NCI-H2029 treated with DMSO at 0.1 percent for 48 hours (cell line): ENCODE results near the gene MAGEA4.
"Not testable (repeated sequence)": the region's sequence is repeated elsewhere in the genome, so short reads cannot be mapped to it uniquely, and the experiment has no call there.

Experiments
- DNase-seq: peaks from one replicate; lab custom pipeline; 2025; lab: John Stamatoyannopoulos, UW

The MAGEA4 gene, protein sequence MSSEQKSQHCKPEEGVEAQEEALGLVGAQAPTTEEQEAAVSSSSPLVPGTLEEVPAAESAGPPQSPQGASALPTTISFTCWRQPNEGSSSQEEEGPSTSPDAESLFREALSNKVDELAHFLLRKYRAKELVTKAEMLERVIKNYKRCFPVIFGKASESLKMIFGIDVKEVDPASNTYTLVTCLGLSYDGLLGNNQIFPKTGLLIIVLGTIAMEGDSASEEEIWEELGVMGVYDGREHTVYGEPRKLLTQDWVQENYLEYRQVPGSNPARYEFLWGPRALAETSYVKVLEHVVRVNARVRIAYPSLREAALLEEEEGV

DNA sequence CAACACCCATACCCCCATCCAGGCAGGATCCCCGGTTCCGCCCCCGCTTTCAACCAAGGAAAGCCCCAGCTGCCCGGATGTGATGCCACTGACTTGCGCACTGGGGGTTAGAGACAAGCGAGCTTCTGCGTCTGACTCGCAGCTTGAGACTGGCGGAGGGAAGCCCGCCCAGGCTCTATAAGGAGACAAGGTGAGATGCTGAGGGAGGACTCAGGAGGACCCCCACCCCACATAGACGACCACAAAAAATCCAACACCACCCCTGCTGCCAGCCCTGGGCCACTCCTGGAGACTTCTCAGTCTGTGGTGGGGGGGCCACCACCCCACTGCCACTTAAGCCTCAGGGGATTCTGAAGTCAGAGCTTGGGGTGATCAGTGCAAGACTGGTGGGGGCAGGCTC, at the start of gene MAGEA4:
MAGEA4 (plus strand) TSS at position 110 of the 400 bp plus-strand sequence. CDS start 10,776 bp downstream, outside the sequence.
- no peak for DNase-seq

DNA sequence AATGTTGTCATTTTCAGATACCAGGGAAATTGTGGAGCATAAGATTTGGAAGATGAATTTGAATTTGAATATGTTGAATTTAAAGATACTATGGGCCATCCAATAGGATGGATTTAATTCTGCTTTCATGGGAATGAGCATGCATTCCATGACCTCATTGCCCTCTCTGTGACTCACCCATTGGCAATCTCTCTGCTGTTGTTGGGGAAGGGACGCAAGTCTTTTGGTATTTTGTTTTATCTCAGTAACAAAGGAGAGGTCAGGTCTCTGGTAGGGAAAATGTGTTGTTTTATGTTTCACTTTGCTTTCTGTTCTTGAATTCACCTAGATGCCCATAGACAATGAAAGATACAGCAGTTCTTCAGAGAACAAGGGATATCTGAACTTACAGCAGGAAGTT, 42.1 kb upstream of the MAGEA4 start:
- no peak for DNase-seq

DNA sequence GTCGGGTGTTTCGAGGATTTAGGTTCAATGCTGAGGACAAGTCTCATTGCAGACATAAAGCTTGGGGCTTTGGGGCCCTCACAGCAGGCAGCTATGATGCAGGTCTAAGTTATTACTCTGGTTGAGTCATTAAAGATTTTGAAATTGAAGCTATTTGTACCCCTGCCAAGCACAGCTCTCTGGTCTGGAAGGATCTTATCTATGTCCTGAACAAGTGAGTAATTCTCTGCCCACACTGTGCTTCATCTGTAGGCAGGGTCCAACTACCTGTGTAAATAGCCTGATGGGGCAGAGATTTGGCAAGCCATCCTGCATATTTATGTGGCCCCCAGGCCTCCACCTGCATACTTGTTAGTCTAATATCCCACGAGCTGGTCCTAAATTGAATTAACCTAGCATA, 41.4 kb upstream of the MAGEA4 start:
- no peak for DNase-seq

DNA sequence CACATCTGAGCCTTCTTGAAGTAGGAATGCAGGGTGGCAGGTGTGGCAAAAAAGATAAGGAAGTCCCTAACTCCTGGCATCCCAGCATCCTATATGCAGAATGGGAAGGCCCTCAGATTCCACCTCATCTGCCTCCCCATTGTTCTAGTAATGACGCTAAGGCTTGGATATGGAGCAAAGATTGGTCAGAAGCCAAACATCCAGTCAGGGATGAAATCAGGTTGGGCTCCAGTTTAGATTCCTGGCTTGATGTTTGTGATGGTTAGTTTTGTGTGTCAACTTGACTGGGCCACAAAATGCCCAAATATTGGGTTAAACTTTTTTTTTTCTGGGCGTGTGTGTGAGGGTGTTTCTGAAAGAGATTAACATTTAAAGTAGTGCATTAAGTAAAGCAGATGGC, 39.6 kb upstream of the MAGEA4 start:
- DNase-seq, result no peak

DNA sequence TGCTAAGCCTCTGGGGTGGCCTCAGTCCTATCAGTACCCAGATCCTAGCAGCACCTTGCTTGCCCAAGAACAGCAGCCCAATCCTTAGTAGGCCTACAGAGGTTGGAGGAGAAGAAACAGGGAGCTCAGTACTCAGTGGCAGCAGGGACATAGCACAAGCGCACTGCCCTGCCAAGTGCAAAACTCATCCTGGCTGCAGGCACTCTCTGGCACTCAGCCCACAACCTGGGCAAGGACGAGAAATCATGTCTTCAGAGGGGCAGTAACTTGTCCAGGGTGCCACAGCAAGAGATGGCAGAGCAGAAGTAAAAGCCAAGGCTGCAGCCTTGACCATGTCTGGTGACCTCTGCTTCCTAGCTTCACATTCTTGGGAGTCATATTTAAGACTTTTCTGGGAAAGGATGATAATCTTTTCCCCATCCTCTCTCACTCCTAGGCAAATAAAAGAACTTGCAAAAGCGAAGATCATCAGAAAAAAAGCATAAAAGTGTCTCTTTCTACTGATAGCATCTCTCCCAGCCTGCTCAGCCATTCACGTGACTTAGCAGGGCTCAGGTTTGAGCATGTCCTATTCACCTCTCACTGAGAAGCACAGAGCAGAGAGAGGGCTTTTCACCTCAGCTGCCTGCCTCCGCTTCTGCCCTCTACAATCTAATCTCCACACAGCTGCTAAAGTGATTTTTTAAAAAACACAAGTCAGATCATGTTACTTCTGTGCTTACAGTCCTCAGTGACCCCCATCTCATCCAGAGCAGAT, 37.2 kb upstream of the MAGEA4 start:
- no peak for DNase-seq

DNA sequence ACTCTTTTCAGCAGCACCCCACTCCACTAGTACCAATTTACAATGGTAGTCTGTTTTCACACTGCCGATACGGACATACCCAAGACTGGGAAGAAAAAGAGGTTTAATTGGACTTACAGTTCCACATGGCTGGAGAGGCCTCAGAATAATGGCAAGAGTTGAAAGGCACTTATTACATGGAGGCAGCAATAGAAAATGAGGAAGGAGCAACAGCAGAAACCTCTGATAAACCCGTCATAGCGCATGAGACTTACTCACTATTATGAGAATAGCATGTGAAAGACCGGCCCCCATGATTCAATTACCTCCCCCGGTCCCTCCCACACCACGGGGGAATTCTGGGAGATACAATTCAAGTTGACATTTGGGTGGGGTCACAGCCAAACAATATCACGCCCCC, 34.1 kb upstream of the MAGEA4 start:
- no peak for DNase-seq

DNA sequence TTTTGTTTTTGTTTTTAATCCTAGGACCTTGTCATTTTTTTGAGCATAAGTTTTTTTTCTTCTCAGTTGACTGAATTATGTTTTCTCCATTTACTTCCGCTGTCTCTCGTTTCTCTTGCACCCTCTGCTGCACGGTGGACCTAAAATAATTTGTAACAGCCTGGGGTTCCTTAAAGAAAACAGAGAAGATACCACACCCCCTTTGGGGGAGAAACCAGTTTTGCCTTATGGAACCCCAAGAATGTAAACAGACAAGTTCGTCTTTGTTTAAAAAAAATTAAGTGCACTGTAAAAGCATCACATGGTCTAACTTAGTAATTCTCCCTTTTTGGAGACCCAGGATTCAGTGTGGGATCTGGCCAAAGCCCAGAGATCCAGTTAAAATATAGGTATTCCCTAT, 32.8 kb upstream of the MAGEA4 start:
- no peak for DNase-seq

DNA sequence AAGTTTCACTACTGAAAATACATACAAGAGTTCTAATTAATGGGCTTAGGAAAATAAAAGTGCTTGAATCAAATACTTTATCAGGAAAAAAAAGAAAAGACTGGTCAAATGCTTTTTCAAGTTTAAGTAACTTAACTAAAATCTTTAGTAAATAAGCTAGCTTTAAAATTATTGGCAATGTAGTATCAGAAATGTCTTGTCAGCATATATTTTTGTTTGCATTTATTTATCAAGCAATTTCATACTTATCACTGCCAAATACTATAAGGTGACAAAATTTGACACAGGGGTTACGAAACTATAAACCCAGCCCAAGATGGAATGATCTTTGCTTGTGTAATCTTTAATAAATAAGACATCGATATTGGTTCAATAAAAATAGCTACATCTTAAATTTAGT, 31.8 kb upstream of the MAGEA4 start:
- no peak for DNase-seq

DNA sequence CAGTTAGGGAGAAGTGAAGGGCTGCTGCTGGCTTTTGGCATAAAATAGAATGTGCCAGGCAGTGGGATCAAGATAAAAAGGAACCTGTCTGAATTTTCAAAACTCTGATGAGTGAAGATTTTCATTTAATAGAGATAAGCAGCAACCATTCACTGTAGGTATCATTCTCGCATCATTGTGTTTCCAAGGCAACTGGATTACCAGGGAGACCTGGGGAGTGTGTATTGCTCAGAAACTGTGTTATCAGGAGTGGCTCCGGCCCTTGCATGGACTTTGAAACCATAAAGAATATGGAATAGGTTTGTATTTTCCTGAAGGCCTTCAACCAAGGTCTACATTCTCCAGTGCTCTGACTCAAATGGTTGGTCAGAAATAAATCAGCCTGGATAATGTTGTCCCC, 23.3 kb upstream of the MAGEA4 start:
- DNase-seq, result no peak

DNA sequence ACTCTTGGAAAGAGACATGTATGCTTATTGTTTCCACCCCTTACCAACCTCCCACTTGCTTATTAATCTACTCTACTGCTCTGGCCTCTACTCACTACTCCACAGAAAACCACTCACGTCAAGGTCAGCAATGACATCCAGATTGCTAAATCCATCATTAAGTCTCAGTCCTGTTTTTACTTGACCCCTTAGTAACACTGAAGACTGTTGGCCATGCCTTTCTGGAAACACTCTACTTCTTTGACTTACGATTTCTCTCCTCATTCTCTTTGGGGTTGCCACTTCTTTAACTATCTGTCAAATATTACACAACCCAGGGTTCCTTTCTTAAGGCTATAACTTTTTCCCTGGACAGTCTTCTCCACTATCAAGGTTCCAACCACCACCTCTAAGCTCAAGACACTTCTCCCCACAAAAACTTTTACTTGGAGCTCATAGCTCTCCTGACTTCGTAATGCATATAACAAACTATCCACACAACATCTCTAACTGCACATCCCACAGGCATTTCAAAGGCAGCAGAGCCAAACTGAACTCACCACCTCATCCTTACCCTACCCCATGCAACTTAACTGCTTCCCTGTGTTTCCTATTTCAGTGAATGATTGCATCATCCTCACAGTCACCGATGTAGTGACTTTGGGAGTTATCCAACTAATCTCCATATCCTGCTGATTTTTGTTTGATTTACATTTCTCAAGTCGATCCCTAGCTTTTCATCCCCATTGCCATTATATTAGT, 15.8 kb upstream of the MAGEA4 start:
- no peak for DNase-seq

DNA sequence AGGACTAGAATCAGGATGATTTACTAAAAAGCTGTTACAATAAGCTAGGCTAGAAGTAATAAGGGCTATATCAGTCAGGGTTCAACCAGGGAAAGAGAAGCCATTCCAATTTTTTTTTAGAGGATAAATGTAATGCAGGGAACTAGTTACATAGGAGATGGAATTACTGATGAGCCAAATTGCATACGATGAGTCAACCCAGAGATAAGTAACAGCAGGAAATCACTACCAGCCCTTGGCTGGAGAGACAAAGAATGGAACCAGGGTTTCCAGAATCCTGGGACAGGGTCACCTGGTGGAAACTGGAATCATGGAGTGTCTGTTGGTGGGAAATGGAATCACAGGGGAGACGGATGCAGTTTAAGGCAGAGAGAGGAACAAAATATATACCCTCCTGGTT, 13.1 kb upstream of the MAGEA4 start:
- no peak for DNase-seq

DNA sequence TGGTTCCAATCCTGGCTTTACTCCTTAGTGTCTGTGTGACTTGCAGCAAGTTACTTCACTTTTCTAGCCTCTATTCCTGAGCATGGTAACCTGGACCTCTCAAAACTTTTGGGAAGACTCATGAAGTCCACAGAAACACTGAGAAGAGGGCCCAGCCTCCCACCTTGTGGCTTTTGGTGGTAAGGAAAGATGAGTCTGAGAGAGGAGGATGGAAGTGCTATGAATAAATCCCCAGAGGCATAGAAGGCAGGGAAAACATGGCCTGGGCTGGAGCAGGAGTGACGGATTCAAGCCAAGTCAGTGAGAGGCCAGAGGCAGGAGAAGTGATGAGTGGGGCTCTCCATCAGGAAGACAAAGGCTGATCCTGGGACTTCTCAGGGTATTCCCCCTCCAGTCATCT, 10.9 kb upstream of the MAGEA4 start:
- no peak for DNase-seq

DNA sequence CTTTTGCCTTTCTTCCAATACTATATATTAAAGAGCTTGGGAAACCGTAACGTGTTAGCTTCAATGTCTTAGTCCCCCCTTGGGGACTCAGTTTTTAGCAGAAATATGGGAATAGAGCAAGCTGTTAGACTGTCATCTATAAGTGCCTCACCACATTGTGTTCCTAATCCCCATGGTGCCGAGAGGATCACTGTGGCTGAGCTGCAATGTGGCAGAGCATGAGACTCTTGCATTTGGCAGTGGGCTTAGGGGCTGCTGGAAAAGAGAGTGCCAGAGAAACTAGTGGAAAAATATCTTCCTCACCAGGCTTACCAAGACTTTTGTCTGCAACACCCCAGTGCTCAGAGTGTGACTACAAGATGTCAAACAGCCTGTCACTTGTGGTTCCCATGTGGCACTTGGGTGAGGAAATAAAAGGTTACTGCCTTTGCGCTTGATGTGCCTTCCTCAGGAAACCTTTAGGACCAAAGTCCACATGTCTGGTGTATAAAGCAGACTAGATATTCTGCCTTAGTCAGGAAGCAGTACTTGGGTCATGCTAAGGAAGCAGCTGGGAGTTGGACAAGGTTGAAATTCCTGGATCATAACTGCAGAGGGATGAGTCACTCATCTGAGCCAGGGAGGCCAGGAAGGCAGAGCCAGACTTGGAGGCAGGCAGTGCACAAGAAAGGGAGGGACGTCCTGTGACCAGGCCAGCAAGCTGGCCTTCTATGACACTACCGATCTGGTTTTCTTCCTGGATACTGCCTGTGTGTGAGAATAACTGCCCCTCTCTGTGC, 9.7 kb upstream of the MAGEA4 start:
- DNase-seq, result no peak

DNA sequence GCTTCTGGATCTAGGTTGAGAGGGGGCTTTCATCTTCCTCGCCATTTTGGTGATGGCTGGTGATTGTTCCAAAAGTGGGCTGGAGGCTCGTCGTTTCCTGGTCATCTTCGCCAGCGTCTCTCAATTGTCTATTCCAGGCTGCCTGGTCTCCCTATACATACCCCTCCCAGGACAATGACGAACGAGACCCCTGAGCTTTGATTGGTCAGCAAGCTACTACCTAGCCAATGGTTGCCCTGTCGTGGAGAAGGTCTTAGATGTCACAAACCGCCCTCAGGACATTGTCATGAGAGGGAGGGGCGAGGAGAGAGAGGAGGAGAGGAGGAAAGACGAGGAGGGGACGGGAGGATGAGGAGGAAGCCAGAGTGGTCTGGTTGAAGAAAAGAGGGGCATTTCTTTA, 7.7 kb upstream of the MAGEA4 start:
- DNase-seq, result no peak

DNA sequence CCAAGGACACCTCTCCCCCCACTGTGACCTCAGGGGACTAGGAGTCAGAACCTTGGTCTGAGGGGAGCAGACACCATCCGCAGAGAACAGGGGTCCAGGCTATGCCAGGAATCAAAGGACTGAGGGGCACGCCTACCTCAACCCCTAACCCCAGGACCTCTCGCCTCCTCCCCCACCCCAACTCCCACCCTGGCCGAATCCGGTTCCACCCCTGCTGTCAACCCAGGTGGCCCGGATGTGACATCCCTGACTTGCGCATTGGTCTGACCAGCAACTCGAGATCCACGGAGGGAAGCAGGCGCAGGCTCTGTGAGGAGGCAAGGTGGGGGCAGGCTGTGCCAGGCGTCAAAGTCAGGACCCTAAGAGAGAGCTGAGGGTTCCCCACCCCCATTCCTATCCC, 468 bp upstream of the MAGEA4 start:
- DNase-seq, result no peak

DNA sequence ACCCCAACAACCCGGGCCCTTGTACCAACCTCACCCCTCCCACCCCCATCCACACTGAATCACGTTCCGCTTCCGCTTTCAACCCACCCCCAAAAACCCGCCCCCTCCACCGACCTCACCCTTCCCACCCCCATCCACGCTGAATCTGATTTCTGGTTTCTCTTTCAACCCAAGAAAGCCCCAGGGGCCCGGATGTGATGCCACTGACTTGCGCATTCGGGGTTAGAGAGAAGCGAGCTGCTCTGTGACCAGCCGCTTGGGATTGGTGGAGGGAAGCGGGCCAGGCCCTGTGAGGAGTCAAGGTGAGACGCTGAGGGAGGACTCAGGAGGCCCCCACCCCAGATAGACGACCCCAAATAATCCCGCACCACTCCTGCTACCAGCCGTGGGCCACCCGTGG, 6.0 kb downstream of the MAGEA4 start:
- not testable (repeated sequence) for DNase-seq

DNA sequence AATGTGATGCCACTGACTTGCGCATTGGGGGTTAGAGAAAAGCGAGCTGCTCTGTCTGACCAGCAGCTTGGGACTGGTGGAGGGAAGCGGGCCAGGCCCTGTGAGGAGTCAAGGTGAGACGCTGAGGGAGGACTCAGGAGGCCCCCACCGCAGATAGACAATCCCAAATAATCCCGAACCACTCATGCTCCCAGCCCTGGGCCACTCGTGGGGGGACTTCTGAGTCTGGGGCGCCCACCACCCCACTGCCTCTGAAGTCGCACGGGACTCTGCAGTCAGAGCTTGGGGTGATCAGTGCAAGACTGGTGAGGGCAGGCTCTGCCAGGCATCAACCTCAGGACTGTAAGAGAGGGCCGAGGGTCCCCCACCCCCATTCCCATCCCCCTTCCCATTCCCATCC, 6.9 kb downstream of the MAGEA4 start:
- no peak for DNase-seq

DNA sequence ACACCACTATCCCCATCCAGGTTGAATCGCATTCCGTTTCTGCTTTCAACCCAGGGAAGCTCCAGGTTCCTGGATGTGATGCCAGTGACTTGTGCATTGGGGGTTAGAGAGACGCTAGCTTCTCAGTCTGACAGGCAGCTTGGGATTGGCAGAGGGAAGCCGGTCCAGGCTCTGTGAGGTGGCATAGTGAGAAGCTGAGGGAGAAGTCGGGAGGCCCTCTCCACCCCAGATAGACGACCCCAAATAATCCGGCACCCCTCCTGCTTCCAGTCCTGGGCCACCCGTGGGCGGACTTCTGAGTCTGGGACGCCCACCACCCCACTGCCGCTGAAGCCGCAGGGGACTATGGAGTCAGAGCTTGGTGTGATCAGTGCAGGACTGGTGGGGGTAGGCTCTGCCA, 7.4 kb downstream of the MAGEA4 start:
- DNase-seq, result no peak

DNA sequence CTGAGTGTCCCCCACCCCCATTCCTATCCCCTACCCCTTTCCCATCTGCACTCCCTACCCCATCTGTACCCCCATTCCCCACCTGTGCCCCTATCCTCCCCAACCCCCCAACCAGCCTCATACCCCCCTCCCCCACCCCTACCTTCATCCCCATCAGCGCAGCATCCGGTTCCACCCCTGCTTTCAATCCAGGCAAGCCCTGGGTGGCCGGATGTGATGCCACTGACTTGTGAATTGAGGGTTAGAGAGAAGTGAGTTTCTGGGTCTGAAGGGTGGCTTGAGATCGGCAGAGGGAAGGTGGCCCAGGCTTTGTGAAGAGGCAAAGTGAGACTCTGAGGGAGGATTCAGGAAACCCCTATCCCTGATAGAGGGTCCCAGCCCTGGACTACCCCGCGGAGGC, 7.8 kb downstream of the MAGEA4 start:
- no peak for DNase-seq

DNA sequence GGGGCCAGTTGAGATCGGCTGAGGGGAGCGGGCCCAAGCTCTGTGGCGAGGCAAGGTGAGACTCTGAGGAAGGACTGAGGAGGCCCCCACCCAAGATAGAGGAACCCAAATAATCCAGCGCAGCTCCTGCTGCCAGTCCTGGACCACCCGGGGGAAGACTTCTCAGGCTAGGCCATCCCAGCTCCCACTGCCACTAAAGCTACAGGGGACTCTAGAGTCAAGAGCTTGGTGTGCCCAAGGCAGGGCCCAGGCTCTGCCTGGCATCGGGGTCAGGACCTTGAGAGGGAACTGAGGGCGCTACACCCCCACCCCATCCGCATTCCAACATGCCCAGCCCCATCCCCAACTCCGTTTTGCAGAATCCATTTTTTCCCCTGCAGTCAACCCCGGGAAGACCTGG, 8.6 kb downstream of the MAGEA4 start:
- DNase-seq, result no peak

DNA sequence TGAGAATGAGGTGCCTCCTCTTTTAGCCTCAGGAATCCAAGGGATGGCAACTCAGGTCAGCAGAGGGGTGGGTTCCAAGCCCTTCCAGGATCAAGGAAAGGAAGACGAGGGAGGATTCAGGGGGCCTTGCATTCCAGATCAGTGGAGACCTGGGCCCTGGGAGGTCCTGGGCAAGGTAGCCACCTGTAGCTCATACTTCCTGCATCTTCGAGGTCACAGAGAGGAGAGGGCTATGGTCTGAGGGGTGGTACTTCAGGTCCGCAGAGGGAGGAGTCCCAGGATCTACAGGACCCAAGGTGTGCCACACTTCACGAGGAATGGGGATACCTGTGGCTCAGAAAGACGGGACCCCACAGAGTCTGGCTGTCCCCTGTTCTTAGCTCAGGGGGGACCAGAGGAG, 9.2 kb downstream of the MAGEA4 start:
- no peak for DNase-seq

DNA sequence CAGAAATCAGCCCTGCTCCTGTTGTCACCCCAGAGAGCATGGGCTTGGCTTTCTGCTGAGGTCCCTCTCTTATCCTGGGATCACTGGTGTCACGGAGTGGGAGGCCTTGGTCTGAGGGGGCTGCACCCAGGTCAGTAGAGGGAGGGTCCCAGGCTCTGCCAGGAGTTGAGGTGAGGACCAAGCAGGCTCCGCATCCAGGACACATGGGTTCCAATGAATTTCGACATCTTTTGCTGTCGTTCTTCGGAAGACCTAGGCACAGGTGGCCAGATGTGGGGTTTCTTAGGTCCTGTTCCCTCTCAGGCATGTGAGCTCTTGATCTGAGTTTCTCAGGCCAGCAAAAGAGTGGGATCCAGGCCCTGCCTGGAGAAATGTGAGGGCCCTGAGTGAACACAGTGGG, 10.0 kb downstream of the MAGEA4 start:
- DNase-seq, result no peak
